HT1080 (cell line): ENCODE measurements around the gene DZIP1. TPM values are rescaled to one million over a fixed set of nuclear protein-coding genes. Genes with fewer than 3 reads are reported as not detected.
"Not testable (repeated sequence)": the region's sequence is repeated elsewhere in the genome, so short reads cannot be mapped to it uniquely, and the experiment has no call there.

Experiments used
- DNase-seq: peaks from one replicate; pipeline ENCODE4 v3.0.0-alpha.2; 2015; ENCODE audit warnings: low read depth
- polyA plus RNA-seq, 2 experiments: library from polyadenylated mRNA; depleted of rRNA; stranded (reverse); fragments of >200 nt; gene quantifications; 2 replicates each; pipeline ENCODE4 v1.2.3, GENCODE V29; 2015
- total RNA-seq: library from RNA; depleted of rRNA; stranded (reverse); fragments of >200 nt; shearing (Covaris generic); gene quantifications from 2 replicates; pipeline ENCODE4 v1.2.3, GENCODE V29; 2014; rRNA removed

The DZIP1 gene, protein sequence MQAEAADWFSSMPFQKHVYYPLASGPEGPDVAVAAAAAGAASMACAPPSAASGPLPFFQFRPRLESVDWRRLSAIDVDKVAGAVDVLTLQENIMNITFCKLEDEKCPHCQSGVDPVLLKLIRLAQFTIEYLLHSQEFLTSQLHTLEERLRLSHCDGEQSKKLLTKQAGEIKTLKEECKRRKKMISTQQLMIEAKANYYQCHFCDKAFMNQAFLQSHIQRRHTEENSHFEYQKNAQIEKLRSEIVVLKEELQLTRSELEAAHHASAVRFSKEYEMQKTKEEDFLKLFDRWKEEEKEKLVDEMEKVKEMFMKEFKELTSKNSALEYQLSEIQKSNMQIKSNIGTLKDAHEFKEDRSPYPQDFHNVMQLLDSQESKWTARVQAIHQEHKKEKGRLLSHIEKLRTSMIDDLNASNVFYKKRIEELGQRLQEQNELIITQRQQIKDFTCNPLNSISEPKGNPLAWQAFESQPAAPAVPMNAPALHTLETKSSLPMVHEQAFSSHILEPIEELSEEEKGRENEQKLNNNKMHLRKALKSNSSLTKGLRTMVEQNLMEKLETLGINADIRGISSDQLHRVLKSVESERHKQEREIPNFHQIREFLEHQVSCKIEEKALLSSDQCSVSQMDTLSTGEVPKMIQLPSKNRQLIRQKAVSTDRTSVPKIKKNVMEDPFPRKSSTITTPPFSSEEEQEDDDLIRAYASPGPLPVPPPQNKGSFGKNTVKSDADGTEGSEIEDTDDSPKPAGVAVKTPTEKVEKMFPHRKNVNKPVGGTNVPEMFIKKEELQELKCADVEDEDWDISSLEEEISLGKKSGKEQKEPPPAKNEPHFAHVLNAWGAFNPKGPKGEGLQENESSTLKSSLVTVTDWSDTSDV
- 19.0 and 25.0 TPM in 2 replicates for total RNA-seq
- 14.7 and 16.0 TPM in 2 replicates for polyA plus RNA-seq (2015; cell fraction: cytosol; rRNA removed)
- 26.4 and 27.2 TPM in 2 replicates for polyA plus RNA-seq (2015; cell fraction: nucleus; rRNA removed)

GRCh38 chr13:95644601-95645052 is at the start of gene DZIP1:
DZIP1 (minus strand) TSS chr13:95644706; CDS start chr13:95642029, 2,677 bp downstream.
- DNase-seq, result peak; percentile 88

DNA sequence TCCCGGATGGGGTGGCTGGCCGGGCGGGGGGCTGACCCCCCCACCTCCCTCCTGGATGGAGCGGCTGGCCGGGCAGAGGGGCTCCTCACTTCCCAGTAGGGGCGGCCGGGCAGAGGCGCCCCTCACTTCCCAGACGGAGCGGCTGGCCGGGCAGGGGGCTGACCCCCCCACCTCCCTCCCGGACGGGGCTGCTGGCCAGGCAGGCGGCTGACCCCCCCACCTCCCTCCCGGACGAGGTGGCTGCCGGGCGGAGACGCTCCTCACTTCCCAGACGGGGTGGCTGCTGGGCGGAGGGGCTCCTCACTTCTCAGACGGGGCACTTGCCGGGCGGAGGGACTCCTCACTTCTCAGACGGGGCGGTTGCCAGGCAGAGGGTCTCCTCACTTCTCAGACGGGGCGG is 46.5 kb upstream of the DZIP1 start:
- not testable (repeated sequence) for DNase-seq

DNA sequence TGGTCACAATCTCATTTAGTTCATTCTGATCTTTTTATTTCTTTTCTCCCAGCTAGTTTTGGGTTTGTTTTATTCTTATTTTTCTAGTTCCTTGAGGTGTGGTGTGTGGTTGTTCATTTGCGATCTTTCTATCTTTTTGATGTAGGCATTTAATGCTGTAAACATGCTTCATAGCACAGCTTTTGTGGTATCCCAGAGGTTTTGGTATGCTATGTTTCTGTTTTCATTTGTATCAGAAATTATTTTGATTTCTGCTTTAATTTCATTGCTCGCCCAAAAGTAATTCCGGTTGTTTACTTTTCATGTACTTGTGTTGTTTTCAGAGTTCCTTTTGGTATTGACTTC is 45.0 kb upstream of the DZIP1 start:
- no peak for DNase-seq

- DNase-seq, result not testable (repeated sequence)
Observed at GRCh38 chr13:95684960-95685359, 40.5 kb upstream of the DZIP1 start.

DNA sequence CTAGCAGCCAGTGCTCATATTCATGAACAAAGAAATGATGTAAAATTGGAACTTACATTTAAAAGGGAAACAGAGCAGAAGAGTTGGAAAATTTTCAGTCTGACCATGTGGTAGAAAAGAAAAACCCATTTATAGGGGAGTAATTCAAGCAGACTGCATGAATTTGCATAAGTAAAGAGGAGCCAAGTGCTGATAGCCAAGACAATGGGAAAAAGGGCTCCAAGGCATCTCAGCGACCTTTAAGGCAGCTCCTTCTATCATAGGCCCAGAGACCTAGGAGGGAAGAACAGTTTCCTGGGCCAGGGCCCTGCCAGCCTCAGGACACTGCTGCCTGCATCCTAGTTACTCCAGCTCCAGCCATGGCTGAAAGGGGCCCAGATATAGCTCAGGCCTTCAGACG is 39.9 kb upstream of the DZIP1 start:
- DNase-seq, result no peak

- no peak for DNase-seq
Observed at GRCh38 chr13:95679722-95680121, 35.2 kb upstream of the DZIP1 start.

GRCh38 chr13:95678967-95679366 is 34.5 kb upstream of the DZIP1 start:
- DNase-seq, result no peak

DNA sequence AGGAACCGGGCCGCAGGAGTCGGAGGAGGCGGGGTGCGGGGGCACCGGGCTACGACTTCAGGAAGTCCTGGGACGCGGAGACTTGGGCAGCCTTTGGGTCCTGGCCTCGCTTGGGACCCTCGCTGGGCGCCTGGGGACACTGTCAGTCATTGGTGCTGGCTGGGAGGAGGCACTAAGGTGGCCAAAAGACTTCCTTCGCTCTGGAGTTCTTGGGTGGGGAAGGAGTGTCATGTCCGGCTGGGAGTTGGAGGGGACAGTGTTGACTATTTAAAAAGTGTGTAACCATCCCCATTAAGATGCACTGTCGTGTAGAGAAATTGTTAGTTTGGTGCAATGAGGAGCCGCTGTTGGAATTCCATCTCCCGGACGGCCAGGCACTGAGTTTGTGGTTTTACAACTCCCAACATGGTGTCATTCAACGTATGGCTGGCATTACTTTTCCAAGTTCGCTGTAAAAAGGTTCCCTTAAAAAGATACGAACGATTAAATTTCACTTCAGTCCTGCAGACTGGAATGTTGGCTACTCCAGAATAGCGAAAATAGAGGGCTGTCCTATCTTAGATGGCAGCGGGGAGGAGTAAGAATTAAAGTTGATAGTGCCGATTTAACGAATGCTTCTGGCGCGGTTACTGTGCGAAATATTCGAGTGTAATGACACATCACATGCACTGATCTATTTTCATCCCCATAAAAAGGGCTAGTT is 33.2 kb upstream of the DZIP1 start:
- DNase-seq, result peak; percentile 31

- DNase-seq, result peak; percentile 99
Observed at GRCh38 chr13:95676762-95677563, 32.5 kb upstream of the DZIP1 start, which contains the start of gene DNAJC3. DNAJC3 (plus strand) TSS chr13:95677139; CDS start chr13:95677256, 117 bp downstream.

GRCh38 chr13:95676105-95676761 is 31.7 kb upstream of the DZIP1 start:
- DNase-seq, result peak; percentile 55

DNA sequence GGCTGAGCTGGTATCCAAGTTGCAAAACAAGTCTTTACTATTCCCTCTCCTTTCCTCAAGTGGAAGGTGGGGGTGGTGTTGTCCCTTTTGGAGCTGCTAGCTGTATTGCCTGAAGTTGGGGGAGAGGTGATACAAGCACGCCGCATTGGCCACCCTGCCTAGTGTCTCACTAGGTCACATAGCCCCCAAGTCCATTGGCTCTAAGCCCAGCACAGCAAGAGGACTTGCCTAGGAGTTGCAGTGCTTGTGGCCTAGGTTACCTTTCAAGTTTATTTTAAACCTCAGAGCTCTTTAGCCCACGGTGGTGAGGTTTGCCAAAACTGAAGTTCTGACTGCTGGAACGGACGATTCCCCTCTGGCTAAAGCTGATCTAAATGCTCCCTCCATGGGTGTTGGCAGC is 27.1 kb upstream of the DZIP1 start:
- DNase-seq, result no peak

- DNase-seq, result not testable (repeated sequence)
Observed at GRCh38 chr13:95667235-95667634, 22.7 kb upstream of the DZIP1 start.

DNA sequence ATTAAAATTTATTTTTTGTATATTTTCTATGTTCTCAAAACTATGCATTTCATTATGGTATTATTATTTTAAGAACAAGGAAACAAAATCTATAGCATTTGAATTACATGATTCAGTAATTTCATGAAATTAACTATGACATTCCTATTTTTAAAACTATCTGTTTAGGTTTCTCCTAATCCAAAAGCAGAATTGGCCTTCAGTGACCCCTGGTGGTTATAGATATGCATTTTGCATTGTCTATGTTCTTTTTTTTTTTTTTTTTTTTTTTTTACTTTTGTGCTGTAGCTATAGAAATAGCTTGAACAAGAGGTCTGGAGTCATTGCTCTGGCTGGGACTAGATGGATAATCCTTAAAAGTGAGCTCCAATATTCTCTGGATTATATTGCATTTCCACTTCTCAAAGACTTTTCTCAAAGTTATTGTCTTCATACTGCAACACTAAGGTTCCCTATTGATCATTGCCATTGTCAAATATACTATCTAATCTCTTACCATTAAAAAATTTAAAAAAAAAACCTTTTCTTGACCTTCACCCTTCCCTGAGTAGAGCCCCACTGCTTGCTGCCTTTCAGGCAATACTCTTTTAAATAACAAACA is 16.6 kb upstream of the DZIP1 start:
- DNase-seq, result peak; percentile 58

GRCh38 chr13:95659500-95659899 is 15.0 kb upstream of the DZIP1 start:
- DNase-seq, result no peak

GRCh38 chr13:95656386-95657015 is 12.0 kb upstream of the DZIP1 start:
- no peak for DNase-seq

DNA sequence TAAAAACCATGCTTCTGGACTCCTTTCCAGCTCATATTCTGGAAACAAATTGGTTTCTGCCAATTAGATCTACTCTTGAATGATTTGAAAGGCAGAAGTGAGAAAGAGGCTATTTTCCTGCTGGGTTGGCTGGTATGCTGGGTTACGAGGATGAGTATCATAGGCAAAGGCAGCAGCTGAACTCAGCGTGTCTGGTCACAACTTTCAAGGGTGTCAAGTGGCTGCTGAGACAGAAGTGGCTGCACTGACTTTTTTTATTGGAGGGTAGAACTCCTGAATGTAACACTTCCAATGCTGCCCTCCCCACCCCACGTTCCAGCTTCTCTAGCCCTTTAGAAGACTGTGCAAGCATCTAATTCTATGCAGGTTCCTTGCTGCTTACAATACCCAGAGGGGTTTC is 8.3 kb upstream of the DZIP1 start:
- no peak for DNase-seq

DNA sequence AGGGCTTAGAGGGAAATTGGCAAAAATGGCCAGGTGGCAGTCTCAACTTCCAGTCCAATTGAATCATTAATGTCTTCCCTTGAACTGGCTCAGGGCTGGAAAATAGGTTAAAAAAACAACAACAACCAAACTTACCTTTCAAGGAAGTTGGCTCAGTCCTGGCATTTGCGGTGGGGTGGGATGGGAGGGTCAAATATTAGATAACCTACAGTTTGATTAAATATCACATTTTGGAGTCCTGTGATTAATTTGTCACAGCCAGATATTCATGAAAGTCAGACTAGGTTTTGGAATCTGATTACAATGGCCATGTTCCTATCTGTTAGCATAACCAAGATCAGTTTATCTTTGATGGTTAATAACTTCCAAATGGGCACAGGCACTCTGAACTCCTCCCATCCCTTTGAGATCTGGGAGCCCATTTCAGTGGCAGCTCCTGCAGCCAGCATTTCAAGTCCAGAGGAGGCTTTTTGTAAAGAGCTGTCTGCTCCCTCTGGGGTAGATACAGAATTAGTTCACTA is 7.8 kb upstream of the DZIP1 start:
- DNase-seq, result no peak

GRCh38 chr13:95650696-95651095 is 6.2 kb upstream of the DZIP1 start:
- DNase-seq, result no peak

DNA sequence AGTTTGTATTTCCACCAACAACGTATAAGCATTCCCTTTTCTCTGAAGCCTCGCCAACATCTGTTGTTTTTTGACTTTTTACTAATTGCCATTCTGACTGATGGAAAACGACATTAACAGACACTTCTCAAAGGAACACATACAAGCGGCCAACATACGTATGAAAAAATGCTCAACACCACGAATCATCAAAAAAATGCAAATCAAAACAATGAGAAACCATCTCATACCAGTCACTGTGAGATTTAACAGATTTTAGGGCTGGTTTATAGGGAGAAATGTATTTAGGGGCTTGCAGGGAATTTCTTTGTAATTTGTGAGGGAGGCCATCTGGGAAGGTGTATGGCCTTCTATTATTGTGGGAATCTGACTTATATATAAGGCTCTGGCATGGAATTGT is 2.8 kb upstream of the DZIP1 start:
- no peak for DNase-seq
